Stimulated activated CD4-positive, alpha-beta T cell treated with anti-CD3 and anti-CD28 coated beads, Interleukin-15, amount 100 ng/mL, for 24 hours (primary cell): Measurements from ENCODE around the gene ARAF.
A peak's percentile ranks its signal among the peaks of the same experiment; 100 is the strongest.

Source experiments
- DNase-seq: peaks from one replicate; pipeline ENCODE4 v3.0.0-alpha.2; 2020

Gene ARAF

GRCh38 chrX:47564438-47565085 is 3.6 kb downstream of the ARAF start:
- DNase-seq: no peak

- no peak for DNase-seq
Observed at GRCh38 chrX:47566841-47567240, 5.8 kb downstream of the ARAF start.

GRCh38 chrX:47568656-47569295 is 7.8 kb downstream of the ARAF start:
- DNase-seq: peak; percentile 57

- DNase-seq: no peak
Observed at GRCh38 chrX:47570794-47571193, 9.8 kb downstream of the ARAF start.

- no peak for DNase-seq
Observed at GRCh38 chrX:47571215-47571614, 10.2 kb downstream of the ARAF start.

GRCh38 chrX:47571896-47572295 is 10.9 kb downstream of the ARAF start:
- no peak for DNase-seq

- no peak for DNase-seq
Observed at GRCh38 chrX:47572773-47573340, 11.9 kb downstream of the ARAF start.

- DNase-seq: no peak
Observed at GRCh38 chrX:47573341-47574075, 12.5 kb downstream of the ARAF start.

GRCh38 chrX:47574076-47574546 is 13.1 kb downstream of the ARAF start:
- DNase-seq: no peak

- DNase-seq: no peak
Observed at GRCh38 chrX:47574547-47575301, 13.7 kb downstream of the ARAF start.

GRCh38 chrX:47576021-47576898 is 15.3 kb downstream of the ARAF start:
- DNase-seq: no peak

- DNase-seq: no peak
Observed at GRCh38 chrX:47577424-47577823, 16.4 kb downstream of the ARAF start.

GRCh38 chrX:47577901-47578300 is 16.9 kb downstream of the ARAF start:
- DNase-seq: no peak

- no peak for DNase-seq
Observed at GRCh38 chrX:47578692-47579091, 17.7 kb downstream of the ARAF start.

- peak; percentile 61 for DNase-seq
Observed at GRCh38 chrX:47579537-47579936, 18.5 kb downstream of the ARAF start.

- DNase-seq: peak; percentile 90
Observed at GRCh38 chrX:47581731-47582647, 21.0 kb downstream of the ARAF start, which contains the start of gene TIMP1. TIMP1 (plus strand) TSS chrX:47582436; CDS start chrX:47583416, 980 bp downstream.

GRCh38 chrX:47583240-47583861 is 22.3 kb downstream of the ARAF start:
- no peak for DNase-seq

- no peak for DNase-seq
Observed at GRCh38 chrX:47584714-47585113, 23.7 kb downstream of the ARAF start.

- DNase-seq: no peak
Observed at GRCh38 chrX:47585273-47585672, 24.3 kb downstream of the ARAF start.
